Hepatocyte (in vitro differentiated cells): ENCODE data around the gene EEF2.

Source experiments
- EZH2 ChIP-seq: fragments of 200-600 bp; sonication (generic); IDR thresholded peaks from 2 replicates; pipeline ENCODE4 v1.6.1; 2016; ENCODE audit warnings: antibody characterized with exemption, mild to moderate bottlenecking, borderline replicate concordance
- TF ChIP-seq, protein P1 (sequence below): fragments of 200-600 bp; sonication (generic); IDR thresholded peaks from 2 replicates; pipeline ENCODE4 v1.5.1; 2016; ENCODE audit warnings: antibody characterized with exemption, mild to moderate bottlenecking; ENCODE audit not compliant: poor library complexity

DNA sequence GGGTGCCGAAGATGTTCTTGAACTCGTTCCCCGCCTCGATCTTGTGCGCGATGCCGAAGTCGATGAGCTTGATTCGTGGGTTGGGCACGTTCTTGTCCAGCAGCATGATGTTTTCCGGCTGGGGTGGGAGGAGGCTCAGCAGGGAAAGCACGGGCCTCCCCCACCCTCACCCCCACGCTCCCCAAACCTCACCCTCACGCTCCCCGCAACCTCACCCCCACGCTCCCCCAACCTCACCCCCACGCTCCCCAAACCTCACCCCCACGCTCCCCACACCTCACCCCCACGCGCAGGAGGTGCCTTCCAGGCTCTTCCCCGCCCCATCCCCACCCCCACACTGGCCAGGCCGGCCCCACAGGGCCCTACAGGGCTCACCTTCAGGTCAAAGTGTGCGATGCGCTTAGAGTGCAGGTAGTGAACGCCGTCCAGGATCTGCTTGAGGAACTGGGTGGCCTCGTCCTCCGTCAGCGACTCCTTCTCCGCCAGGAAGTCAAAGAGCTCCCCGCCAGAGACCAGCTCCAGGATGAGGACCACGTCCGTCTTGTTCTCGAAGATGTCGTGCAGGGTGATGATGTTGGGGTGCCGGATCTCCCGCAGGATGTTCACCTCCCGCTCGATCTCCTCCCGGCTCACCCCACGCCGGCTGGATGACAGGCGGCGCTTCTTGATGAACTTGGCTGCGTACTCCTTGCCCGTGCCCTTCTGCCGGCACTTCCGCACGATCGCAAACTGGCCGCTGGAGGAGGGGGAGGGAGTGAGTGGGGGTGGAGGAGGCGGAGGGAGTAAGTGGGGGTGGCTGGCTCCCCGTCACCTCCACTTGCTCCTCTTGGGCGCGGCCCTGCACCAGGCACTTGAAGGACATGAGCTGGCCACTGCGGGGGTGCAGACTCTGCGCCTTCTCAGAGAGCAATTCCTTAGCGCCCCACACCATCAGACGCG, 20.7 kb downstream of the EEF2 start:
- TF ChIP-seq, protein P1, sequence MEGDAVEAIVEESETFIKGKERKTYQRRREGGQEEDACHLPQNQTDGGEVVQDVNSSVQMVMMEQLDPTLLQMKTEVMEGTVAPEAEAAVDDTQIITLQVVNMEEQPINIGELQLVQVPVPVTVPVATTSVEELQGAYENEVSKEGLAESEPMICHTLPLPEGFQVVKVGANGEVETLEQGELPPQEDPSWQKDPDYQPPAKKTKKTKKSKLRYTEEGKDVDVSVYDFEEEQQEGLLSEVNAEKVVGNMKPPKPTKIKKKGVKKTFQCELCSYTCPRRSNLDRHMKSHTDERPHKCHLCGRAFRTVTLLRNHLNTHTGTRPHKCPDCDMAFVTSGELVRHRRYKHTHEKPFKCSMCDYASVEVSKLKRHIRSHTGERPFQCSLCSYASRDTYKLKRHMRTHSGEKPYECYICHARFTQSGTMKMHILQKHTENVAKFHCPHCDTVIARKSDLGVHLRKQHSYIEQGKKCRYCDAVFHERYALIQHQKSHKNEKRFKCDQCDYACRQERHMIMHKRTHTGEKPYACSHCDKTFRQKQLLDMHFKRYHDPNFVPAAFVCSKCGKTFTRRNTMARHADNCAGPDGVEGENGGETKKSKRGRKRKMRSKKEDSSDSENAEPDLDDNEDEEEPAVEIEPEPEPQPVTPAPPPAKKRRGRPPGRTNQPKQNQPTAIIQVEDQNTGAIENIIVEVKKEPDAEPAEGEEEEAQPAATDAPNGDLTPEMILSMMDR = no peak
- no peak for TF ChIP-seq EZH2
